GM18951 (cell line): Measurements from ENCODE around the gene RSPH6A.

Experiments used
- POLR2A ChIP-seq: IDR thresholded peaks from 4 replicates; pipeline ENCODE4 v1.6.1; 2011; ENCODE audit warnings: mild to moderate bottlenecking; ENCODE audit not compliant: insufficient read length, insufficient read depth; ENCODE audit errors: extremely low read depth
- in situ Hi-C: fragments of 300-500 bp; cut with MboI; formaldehyde crosslinking; loops from one replicate; pipeline ENCODE4 v1.12.0; 2022; ENCODE audit warnings: low sequenced_read_pairs, mixed read lengths, inconsistent platforms; ENCODE audit not compliant: unreplicated experiment

Gene RSPH6A

DNA sequence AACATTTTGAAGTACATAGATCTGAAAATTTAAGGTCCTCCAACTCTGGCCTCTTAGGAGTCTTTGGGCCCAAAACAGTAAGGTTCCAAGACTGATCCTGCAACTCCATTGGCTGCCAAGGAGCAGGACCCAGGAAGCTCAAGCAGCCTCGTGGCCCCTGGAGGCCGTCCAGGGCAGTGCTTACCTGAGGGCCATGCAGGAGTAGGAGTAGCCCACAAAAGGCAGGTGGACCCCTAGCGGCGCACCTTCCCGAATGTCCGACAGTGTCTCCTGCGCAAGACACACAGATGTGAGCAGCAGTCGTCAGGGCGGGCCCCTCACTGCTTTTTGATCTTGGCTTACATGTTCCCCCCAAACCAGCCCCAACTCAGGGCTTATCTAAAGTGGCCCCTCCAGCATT lies 40.3 kb downstream of the RSPH6A start:
- no peak for TF ChIP-seq POLR2A
- in situ Hi-C loops: no loop called here

DNA sequence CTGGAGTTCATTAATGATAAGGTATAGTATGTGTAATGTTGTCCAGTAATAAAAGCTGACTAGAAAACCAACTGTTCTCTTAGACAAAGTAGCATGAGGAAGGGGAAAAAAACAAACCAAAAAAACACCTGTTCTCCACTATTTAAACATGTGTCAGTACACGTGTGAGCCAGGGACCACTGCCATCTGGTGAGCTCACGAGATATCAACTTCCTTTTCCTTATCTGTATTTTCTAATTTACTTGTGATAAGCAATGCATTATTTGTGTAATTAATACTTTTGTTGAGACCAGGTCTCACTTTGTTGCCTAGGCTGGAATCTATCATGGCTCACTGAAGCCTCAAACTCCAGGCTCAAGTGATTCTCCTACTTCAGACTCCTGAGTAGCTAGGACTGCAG lies 41.7 kb downstream of the RSPH6A start:
- TF ChIP-seq POLR2A: no peak
- in situ Hi-C loops: no loop called here

DNA sequence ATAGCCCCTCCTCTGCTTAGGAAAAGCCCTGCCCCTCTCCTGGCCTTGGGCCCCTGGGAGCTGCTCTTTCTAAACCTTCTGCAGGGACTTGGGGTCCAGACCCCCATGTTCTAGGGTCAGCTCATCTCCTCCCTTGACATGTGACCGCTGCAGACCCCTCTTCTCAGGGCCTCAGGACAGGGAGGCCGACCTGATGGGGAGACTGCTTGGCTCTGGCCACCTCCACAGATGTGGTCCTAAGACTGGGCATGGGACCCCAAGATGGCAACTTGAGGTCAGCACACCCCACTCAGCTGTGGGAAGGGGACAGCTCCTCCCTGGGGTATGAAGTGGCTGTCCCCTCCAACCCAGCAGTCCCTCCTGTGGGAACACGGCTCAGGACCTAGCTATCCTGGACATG lies 42.2 kb downstream of the RSPH6A start:
- no peak for TF ChIP-seq POLR2A
- in situ Hi-C loops: no loop called here

DNA sequence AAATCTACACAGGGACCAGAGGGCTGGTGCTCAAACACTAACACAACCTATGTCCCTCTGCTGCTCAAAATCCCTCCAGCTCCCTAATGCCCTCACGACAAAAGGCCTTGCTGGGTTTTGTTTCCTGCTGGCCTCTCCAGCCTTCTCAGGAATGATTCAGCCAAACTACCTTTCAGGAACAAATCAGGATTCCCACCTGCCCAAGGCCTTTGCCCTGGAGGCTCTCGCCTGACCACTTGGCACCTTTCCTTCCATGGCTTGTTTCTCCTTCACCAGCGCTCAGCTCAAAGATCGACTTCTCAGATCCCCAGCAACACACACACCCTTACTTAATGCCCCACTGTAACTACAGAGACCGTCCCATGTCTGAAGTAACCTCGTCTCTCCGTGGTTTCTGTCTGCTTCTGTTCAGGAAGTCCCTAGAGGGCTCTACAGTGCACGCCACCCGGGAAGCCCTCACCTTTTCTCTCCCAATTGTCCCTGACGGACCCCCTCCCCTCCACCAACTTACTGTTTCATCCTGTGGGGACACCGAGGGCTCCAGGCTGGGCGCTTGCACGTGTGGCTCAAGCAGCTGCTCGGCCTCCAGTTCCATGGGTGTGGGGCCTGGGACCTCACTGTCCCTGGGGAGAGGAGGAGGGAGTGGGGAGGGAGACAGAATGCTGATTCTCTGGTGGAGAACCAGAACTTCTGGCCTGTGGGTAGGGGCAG lies 42.8 kb downstream of the RSPH6A start:
- in situ Hi-C loops: no loop called here
- no peak for TF ChIP-seq POLR2A

DNA sequence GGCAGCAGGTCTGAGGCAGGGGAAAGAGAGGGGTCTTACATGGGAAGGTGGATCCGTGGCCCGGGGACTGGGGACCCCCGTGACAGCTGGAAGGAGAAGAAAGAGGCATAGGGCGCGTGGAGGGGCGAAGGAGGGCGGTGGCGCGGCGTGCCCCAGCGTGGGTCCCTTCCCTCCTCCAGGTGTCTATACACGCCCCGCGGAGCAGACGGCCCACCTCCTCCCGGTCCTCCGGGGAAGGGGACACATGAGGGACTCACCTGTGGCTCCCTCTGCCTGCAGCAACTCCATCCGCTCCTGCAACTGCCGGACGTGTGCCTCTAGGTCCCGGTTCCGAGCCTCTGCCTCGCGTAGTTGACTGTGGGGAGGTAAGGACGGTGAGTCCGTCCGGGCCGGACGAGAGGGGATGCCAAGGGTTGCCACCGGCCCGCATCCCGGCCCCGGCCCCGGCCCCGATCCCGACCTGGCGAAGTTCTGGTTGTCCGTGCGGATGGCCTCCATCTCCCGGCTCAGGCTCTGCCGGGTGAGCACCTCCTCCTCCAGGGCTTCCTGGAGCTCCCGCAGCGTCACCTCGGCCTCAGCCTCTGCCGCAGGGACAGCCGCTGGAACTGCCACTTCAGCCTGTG lies 43.7 kb downstream of the RSPH6A start:
- TF ChIP-seq POLR2A: peak; percentile 15
- in situ Hi-C loops: no loop called here

DNA sequence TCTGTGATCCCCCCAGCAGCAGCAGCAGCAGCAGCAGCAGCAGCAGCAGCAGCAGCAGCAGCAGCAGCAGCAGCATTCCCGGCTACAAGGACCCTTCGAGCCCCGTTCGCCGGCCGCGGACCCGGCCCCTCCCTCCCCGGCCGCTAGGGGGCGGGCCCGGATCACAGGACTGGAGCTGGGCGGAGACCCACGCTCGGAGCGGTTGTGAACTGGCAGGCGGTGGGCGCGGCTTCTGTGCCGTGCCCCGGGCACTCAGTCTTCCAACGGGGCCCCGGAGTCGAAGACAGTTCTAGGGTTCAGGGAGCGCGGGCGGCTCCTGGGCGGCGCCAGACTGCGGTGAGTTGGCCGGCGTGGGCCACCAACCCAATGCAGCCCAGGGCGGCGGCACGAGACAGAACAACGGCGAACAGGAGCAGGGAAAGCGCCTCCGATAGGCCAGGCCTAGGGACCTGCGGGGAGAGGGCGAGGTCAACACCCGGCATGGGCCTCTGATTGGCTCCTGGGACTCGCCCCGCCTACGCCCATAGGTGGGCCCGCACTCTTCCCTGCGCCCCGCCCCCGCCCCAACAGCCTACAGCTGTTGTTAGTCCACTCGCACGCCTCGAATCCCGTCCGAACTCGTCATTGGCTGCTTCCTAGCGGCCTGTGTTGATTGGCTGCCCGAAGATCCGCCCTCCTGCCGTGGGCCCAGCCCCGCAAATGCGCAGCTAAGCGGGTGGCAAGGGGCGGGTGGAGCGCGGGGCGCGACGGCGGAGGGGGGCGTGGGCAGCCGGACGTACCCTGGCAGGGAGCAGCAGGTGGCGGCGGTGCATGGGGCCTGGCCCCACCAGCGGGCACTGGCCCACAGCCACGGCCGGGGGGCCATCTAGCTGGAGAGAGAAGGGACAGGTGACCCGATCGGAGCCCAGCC lies 44.7 kb downstream of the RSPH6A start:
- in situ Hi-C loops: no loop called here
- peak; percentile 56 for TF ChIP-seq POLR2A

DNA sequence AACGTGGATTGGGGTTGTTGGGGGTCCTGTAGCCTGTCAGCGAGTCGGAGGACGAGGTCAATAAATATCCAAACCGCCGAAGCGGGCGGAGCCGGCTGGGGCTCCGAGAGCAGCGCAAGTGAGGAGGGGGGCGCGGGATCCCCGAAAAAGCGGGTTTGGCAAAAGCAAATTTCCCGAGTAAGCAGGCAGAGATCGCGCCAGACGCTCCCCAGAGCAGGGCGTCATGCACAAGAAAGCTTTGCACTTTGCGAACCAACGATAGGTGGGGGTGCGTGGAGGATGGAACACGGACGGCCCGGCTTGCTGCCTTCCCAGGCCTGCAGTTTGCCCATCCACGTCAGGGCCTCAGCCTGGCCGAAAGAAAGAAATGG lies 45.3 kb downstream of the RSPH6A start:
- TF ChIP-seq POLR2A: no peak
- in situ Hi-C loops: no loop called here

DNA sequence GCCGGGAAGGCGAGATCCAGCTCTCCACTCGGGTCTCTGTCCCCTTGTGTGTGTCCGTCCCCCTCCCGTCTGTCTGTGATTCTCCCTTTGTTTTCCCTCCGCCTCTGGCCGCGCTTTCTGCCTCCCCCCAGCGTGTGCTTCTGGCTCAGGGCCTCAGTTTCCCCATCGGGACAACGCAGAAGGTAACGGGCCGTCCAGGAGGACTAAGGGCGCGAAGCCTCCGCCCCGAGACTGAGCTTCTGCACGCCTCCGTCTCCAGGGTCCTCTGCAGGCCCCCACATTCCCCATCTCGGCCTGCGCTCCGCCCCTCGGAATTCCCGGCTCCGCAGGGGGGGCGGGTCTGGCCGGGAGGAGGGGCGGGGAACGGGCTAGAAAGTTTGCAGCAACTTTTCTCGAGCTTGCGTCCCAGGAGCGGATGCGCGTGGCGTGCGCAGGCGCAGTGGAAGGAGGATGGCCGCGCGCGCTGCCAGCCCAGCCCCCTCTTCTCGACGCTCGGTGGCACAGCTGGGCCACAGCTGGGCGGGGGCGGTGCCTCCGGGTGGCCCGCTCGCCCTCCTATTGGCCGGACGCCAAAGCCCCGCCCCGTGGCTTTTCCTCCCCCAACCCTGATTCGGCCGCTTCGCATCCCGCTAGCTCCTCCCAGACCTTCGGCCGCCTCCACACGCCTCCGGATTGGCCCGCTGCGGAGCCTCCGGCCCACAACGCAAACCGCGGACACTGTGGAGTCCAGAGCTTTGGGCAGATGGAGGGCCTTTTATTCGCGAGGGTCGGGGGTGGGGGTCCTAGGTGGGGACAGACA lies 45.9 kb downstream of the RSPH6A start, which contains the start of gene SIX5:
TSS of gene SIX5 (minus strand) at position 269 of the 799 bp plus-strand sequence. CDS start 408 bp downstream, outside the sequence.
- peak; percentile 54 for TF ChIP-seq POLR2A
- in situ Hi-C loops: no loop called here

DNA sequence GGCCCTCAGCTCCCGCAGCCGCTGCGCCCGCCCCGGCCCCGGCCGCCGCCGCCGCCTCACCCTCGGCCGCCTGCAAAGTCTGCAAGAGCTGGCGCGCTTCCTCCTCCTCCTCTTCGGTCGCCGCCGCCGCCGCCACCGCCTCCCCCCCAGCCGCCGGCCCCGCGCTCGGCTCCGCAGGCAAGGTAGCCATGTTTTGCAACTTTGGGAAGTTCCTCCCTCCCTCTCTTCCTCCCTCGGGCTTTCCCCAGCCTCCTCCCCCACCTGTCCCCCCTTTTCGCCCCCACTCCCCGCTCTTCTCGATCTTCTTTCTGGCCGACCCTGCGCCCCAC lies 46.5 kb downstream of the RSPH6A start:
- in situ Hi-C loops: no loop called here
- TF ChIP-seq POLR2A: no peak

DNA sequence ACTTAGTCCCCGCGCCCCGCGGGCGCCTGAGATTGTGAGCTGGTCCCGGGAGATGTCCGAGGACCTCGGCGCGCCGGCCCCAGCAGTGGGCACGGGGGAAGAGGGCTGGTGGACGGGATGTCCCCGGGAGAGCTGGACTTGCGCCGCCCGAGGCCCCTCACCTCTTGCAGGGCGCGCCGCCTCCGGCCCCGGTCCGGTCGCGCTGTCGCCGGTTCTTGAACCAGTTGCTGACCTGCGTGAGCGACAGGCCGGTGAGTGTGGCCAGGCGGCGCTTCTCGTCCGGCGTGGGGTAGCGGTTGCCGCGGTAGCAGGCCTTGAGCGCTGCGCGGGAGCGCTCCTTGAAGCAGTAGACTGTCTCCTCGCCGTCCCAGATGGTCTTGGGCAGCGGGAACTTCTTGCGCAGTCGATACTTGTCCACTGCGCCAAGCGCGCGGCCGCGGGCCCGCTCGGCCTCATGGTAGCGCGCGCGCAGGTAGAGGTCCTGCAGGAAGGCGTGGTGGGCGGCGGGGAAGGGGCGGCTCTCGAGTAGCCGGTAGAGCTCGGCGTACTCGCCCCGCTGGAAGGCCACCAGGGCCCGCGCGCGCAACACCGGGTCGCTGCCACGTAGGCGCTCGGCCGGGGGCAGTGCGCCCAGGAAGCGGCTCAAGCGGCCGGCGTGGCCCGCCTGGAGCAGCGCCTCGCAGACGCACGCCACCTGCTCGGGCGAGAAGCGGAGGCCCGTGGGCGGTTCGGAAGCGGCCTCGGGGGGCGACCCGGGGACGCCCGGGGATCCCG lies 47.0 kb downstream of the RSPH6A start:
- in situ Hi-C loops: no loop called here
- peak; percentile 58 for TF ChIP-seq POLR2A

DNA sequence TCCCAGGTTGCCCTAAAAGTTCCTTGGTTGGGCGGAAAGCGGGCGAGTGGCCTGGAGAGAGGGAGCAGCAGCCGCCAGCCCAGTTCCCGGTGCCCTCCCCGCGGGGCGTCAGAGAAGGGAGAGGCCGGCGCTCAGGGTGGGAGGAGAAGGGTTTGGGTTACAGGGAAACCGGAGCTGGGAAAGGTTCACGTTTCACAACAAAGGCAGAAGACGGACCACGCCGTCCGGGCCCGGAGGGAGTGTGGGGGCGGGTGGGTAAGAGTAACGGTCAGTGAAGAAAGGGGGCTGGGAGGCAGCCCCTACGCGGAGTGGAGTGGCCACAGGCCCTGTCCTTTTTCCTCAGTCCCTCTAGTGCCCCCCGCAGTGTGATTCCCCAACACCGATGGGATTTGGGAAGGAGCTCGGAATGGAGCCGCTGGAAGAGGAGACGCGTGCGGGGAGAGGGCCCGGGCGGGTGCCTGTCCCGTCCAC lies 47.7 kb downstream of the RSPH6A start:
- in situ Hi-C loops: no loop called here
- no peak for TF ChIP-seq POLR2A

DNA sequence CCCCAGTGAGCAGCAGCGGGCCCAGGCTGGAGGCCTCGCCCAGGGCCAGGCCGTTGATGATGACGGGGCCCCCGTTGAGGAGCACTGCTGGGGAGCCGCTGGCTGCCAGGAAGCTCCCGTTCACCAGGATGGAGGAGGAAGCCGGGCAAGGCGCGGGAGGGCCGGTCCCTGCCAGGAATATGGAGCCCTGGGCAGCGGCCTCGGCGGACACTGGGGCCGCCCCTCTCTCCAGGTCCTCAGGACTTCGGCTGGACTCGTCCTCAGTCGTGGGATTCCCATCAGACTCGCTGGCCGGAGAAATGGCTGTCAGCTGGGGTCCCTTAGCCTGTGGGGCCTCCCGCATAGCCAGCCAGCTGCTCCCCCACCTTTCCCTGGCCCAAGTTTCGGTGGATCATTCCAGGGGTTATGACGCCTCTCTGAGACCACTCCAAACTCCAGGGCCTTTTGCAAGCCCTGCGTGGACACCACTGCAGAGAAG lies 48.2 kb downstream of the RSPH6A start:
- TF ChIP-seq POLR2A: no peak
- in situ Hi-C loops: no loop called here
